GM12801 (cell line): Measurements from ENCODE around the gene CTSZ.

Source experiments
- TF ChIP-seq, protein P1 (sequence below): IDR thresholded peaks from one replicate; pipeline ENCODE4 v1.5.1; 2011; ENCODE audit warnings: control low read depth; ENCODE audit not compliant: insufficient read length; ENCODE audit errors: extremely low read depth

CTSZ gene

DNA sequence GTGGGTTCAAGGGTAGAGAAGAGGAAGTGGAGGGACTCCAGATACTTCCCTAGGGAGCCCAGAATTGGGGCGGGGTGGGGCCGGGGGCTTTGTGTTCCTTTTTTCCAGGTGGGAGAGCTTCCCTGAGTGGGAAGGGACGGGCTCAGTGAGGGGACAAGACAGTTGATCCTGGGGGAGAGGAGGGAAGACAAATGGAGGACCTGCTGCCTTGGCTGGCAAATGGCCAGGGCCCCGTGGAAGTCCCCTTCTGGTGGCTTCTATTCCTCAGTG is 2.6 kb downstream of the CTSZ start:
- TF ChIP-seq, protein P1, sequence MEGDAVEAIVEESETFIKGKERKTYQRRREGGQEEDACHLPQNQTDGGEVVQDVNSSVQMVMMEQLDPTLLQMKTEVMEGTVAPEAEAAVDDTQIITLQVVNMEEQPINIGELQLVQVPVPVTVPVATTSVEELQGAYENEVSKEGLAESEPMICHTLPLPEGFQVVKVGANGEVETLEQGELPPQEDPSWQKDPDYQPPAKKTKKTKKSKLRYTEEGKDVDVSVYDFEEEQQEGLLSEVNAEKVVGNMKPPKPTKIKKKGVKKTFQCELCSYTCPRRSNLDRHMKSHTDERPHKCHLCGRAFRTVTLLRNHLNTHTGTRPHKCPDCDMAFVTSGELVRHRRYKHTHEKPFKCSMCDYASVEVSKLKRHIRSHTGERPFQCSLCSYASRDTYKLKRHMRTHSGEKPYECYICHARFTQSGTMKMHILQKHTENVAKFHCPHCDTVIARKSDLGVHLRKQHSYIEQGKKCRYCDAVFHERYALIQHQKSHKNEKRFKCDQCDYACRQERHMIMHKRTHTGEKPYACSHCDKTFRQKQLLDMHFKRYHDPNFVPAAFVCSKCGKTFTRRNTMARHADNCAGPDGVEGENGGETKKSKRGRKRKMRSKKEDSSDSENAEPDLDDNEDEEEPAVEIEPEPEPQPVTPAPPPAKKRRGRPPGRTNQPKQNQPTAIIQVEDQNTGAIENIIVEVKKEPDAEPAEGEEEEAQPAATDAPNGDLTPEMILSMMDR, result no peak

DNA sequence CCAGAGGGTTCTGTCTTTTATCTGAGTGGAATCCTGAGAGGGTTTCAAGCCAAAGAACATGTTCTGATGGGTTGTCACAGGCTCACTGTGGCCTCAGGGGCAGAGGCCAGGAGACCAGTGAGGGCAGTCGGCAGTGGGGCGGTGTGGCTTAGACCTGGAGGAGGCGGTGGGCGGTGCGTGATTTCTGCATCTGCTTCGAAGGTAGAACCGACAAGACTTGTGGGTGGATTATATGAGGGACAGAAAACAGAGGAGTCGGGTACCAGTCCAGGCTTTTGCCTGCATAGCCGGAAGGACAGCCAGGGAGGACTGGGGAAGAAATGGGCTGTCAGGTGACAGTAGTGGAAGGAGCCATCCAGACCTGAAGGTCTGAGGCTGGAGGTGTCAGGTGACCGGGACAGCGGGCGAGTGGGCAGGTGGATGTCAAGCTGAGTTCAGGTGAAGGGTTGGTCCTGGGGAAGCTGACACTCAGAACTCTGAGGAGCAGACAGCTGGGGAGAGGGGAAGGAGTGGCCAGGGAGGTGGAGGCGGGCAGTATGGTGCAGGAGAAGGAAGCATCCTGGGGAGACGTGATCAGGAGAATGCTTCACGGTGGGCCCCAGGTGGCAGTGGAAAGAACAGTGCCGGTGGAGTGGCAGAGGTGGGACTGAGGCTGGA is 3.1 kb downstream of the CTSZ start:
- TF ChIP-seq, protein P1, result no peak

DNA sequence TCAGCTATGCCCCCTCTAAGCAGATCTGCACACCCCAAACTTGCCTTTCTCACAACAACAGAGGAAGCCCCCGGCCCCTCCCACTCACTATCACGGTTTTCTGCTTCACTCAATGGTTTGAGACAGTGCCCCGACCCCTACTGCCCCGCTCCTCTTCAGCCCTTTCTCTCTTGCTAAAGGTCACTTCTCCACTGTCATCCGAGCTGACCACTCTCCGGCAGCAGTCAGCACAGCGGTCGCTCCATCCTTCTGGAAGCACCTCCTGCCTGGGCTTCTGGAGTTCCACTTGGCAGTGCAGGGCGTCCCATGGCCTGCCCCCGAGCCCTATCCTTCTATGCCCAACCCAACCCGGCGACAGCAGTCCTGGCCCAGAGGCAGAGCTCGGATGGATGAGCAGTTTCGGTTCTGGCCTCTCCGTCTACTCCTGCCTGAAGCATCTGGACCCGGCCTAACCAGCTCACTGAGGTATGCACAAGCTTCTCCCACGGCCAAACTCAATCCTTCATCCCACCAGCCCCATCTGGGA is 4.1 kb downstream of the CTSZ start:
- TF ChIP-seq, protein P1, result no peak

DNA sequence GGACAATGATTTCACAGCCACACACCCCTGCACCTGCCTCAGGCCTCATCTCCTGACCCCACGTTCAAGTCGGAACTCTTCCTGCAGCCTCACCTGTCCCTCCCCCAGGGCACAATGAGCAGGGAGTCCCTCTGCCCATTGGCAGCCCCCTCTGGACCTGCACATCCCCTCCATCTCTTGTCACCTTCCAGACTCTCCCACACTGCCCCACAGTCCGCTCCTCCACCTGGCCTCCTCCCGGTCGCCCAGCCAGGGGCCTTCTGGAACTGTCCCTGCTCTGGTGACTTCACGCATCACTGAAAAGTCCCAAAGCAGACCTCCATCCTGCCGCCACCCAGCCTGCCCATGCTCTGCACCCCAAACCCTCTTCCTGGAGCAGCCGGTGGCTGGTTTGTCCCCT is 4.7 kb downstream of the CTSZ start:
- TF ChIP-seq, protein P1, result no peak

DNA sequence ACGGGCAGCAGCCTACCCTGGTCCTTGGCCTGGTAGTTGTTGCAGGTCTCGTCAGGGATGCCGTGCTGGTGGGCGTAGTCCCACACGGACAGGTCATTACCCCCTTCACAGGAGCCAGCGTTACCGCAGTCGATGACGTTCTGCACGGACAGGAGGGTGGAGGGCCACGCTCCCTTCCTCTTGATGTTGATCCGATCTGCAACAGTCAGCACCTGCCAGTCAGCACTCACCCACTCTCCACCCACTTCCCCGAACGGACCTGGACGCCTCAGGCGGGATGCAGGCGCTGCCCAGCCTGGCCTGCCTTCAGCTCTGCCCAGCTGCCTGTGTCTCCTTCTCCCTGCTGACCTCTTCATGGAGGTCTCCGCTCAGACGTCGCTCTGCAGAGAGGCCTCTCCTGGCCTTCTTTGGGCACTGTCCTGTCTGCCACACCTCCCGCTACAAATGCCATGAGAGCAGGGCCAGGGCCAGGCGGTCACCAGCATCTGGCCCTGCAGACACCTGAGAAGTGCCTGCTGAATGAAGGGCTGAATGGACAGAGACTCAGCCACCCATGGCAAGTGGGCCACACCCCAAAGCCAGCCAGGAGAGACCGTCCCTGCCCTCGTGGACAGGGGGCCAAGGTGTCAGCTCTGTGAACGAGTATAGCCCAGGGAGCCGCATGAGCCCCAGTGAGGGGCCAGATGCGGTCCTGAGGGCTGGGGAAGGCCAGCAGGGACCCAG is 5.4 kb downstream of the CTSZ start:
- TF ChIP-seq, protein P1, result no peak

DNA sequence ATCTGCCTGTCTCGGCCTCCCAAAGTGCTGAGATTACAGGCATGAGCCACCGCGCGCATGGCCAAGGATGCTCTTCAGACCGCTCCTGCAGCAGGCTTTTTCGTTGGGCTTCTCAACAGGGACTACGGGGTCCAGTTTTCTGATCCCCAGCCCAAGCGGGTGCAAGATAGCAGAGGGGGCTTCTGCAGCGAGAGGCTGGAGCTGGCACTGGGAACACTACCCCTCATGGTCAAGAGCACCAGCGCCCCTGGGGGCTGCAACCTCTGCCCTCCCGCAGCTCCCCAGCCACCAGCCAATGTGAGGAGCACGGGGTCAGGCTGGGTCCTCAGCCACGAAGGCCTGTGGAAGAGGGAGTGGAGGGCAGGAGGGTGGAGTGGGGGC is 6.0 kb downstream of the CTSZ start:
- TF ChIP-seq, protein P1, result no peak

DNA sequence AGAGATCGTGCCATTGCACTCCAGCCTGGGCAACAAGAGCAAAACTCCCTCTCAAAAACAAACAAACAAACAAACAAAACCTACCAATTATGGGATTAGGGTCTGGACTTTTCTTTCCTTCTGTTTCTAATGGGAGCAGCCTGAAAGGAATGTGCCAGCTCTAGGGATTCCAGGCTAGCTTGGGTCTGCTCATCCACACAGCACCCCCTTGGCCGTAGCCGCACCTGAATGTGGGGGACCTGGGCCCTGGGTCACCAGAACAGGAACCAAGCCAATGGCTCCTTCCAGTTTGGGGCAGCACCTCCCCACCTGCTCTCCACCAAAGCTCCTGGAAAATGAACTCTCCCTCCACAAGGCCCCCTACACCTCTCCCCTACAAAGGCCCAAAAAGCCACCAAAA is 6.7 kb downstream of the CTSZ start:
- TF ChIP-seq, protein P1, result no peak
